GM23338 (cell line): ENCODE measurements around the gene STX16. TPM values are rescaled to one million over a fixed set of nuclear protein-coding genes. Genes with fewer than 3 reads are reported as not detected.

Experiments used
- ATAC-seq: fragments of 200-7000 bp; cut with Tn5 transposase; 3 replicates; pipeline ENCODE4 v1.9.1; 2020
- DNase-seq: peaks from one replicate; pipeline ENCODE4 v3.0.0-alpha.2; 2015; ENCODE audit warnings: low spot score
- H2AFZ ChIP-seq: fragments of 200-600 bp; sonication (generic); 2 replicates; pipeline ENCODE4 v1.8.0; 2016; ENCODE audit warnings: antibody characterized with exemption, mild to moderate bottlenecking, moderate library complexity
- H3F3A ChIP-seq: fragments of 200-600 bp; sonication (generic); replicated peaks from 2 replicates; pipeline ENCODE4 v1.8.0; 2017; ENCODE audit warnings: antibody characterized with exemption, mixed run types, low read depth
- H3K27ac ChIP-seq: fragments of 200-600 bp; sonication (generic); 2 replicates; pipeline ENCODE4 v1.6.1; 2016; ENCODE audit warnings: low read depth
- H3K27me3 ChIP-seq: fragments of 200-600 bp; sonication (generic); 2 replicates; pipeline ENCODE4 v1.8.0; 2016; ENCODE audit warnings: mild to moderate bottlenecking, mixed run types, moderate library complexity; ENCODE audit not compliant: insufficient read depth
- H3K36me3 ChIP-seq: fragments of 200-600 bp; sonication (generic); 2 replicates; pipeline ENCODE4 v1.8.0; 2016; ENCODE audit warnings: mild to moderate bottlenecking; ENCODE audit not compliant: insufficient read depth
- H3K4me1 ChIP-seq: fragments of 200-600 bp; sonication (generic); 2 replicates; pipeline ENCODE4 v1.8.0; 2016; ENCODE audit warnings: mild to moderate bottlenecking, moderate library complexity; ENCODE audit not compliant: insufficient read depth
- H3K4me2 ChIP-seq: fragments of 200-600 bp; sonication (generic); 2 replicates; pipeline ENCODE4 v1.7.1; 2017; ENCODE audit warnings: mixed run types
- H3K4me3 ChIP-seq: fragments of 200-600 bp; sonication (generic); 2 replicates; pipeline ENCODE4 v1.6.1; 2016; ENCODE audit warnings: mixed run types
- H3K79me2 ChIP-seq: fragments of 200-600 bp; sonication (generic); replicated peaks from 2 replicates; pipeline ENCODE4 v1.8.0; 2017; ENCODE audit warnings: mild to moderate bottlenecking; ENCODE audit not compliant: insufficient read depth
- H3K9me2 ChIP-seq: fragments of 200-600 bp; sonication (generic); 2 replicates; pipeline ENCODE4 v1.8.0; 2017; ENCODE audit not compliant: insufficient read depth
- H4K20me1 ChIP-seq: fragments of 200-600 bp; sonication (generic); replicated peaks from 2 replicates; pipeline ENCODE4 v1.8.0; 2017; ENCODE audit warnings: mild to moderate bottlenecking; ENCODE audit not compliant: insufficient read depth
- H3K27ac Mint-ChIP-seq: 2 replicates; pipeline ENCODE4 v1.8.0; 2020; ENCODE audit warnings: inconsistent platforms, mild to moderate bottlenecking, moderate library complexity, mixed read lengths
- H3K27me3 Mint-ChIP-seq: 3 replicates; pipeline ENCODE4 v1.8.0; 2022; ENCODE audit warnings: low read depth, mild to moderate bottlenecking, moderate library complexity, mixed read lengths, inconsistent platforms; ENCODE audit not compliant: insufficient read depth, poor library complexity
- H3K36me3 Mint-ChIP-seq: 3 replicates; pipeline ENCODE4 v1.8.0; 2021; ENCODE audit warnings: low read depth, mild to moderate bottlenecking, inconsistent platforms, moderate library complexity, mixed read lengths
- H3K4me1 Mint-ChIP-seq: 3 replicates; pipeline ENCODE4 v1.8.0; 2020; ENCODE audit warnings: mild to moderate bottlenecking, inconsistent platforms, mixed read lengths
- H3K4me3 Mint-ChIP-seq: 3 replicates; pipeline ENCODE4 v1.8.0; 2021; ENCODE audit warnings: moderate library complexity, mild to moderate bottlenecking, inconsistent platforms, mixed read lengths
- H3K9me3 Mint-ChIP-seq: 3 replicates; pipeline ENCODE4 v1.8.0; 2020; ENCODE audit warnings: moderate library complexity, mild to moderate bottlenecking, inconsistent platforms, mixed read lengths
- CTCF ChIP-seq, 2 experiments: fragments of 200-600 bp in 1 of 2; sonication (generic) in 1 of 2; conservative IDR thresholded peaks; 2 replicates each; pipeline versions ENCODE4 v1.5.1 to v1.6.1; 2016 to 2017; ENCODE audit warnings: antibody characterized with exemption in 2 of 2, low read depth in 2 of 2, mild to moderate bottlenecking in 2 of 2, moderate library complexity in 1 of 2
- EZH2 ChIP-seq: fragments of 200-600 bp; sonication (generic); IDR thresholded peaks from one replicate; pipeline ENCODE4 v1.8.0; 2017; ENCODE audit warnings: antibody characterized with exemption, mild to moderate bottlenecking, low read depth; ENCODE audit not compliant: unreplicated experiment
- EZH2phosphoT487 ChIP-seq: fragments of 200-600 bp; sonication (generic); IDR thresholded peaks from one replicate; pipeline ENCODE4 v1.8.1; 2018; ENCODE audit warnings: antibody characterized with exemption; ENCODE audit not compliant: unreplicated experiment
- JUNB ChIP-seq: IDR thresholded peaks from one replicate; pipeline ENCODE4 v1.6.1; 2016; ENCODE audit warnings: antibody characterized with exemption; ENCODE audit not compliant: unreplicated experiment
- NANOG ChIP-seq: IDR thresholded peaks from 2 replicates; pipeline ENCODE4 v1.6.1; 2016; ENCODE audit warnings: antibody characterized with exemption, borderline replicate concordance
- REST ChIP-seq: IDR thresholded peaks from one replicate; pipeline ENCODE4 v1.6.1; 2018; ENCODE audit warnings: antibody characterized with exemption; ENCODE audit not compliant: unreplicated experiment
- STAT1 ChIP-seq: IDR thresholded peaks from one replicate; pipeline ENCODE4 v1.6.1; 2016; ENCODE audit warnings: antibody characterized with exemption; ENCODE audit not compliant: unreplicated experiment
- ZNF331 ChIP-seq: fragments of 250-450 bp; sonication (Bioruptor Pico); IDR thresholded peaks from 2 replicates; pipeline ENCODE4 v1.5.0; 2020; ENCODE audit warnings: low read depth, mild to moderate bottlenecking, moderate library complexity
- ZNF462 ChIP-seq: fragments of 250-450 bp; sonication (Bioruptor Pico); IDR thresholded peaks from 2 replicates; pipeline ENCODE4 v1.5.0; 2020; ENCODE audit warnings: mild to moderate bottlenecking, moderate library complexity
- polyA plus RNA-seq: library from polyadenylated mRNA; unstranded; fragments of >200 nt; fragmentation: Nextera tagmentation; extraction: Ambion mirVana; gene quantifications from 2 replicates; pipeline ENCODE4 v1.2.1, GENCODE V29; 2016
- total RNA-seq: library from RNA; depleted of rRNA; stranded (reverse); fragments of >200 nt; shearing (Covaris generic); gene quantifications from 2 replicates; pipeline ENCODE4 v1.2.3, GENCODE V29; 2014

The STX16 gene
- total and polyA plus RNA-seq, 2 experiments from 2014 or later = 31.2 to 70.5 TPM

DNA sequence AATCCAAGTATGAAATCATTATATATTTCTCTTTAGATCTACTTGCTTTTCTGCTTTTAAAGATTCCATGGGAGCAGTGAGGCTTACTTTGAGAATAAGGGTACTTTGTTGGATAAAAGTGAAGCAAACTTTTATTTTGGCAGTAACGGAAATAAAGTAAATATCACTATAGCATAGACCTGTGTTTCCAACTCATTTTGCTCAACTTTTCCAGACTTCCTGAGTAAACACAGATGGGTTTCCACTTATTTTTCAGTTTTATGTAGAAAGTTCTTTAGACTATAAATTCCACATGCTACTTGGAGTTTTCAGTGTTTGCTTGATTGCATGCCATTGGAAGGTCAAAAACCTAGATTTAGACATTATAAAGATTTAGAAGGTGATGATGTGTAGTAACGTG lies 6.2 kb downstream of the STX16 start:
- Mint-ChIP-seq H3K27ac (peak overlapping the region; percentile 82), H3K4me1 (peaks cover 79% of the 10 kb centered on the region), H3K27me3 (peaks cover 2% of the 10 kb centered on the region), H3K9me3 (no peaks in the 10 kb centered on the region), H3K36me3 (peaks cover 15% of the 10 kb centered on the region; the same call in 2 of the 3 replicates), H3K4me3 (peak overlapping the region; percentile 50; the same call in 1 of the 3 replicates)
- ATAC-seq = no peak
- Histone ChIP-seq H3F3A (no peaks in the 10 kb centered on the region), H3K4me1 (peaks cover 93% of the 10 kb centered on the region), H3K79me2 (peaks cover 96% of the 10 kb centered on the region), H3K36me3 (0 out of 2 replicates have a peak, but pooled peaks cover 2% of the 10 kb centered on the region), H2AFZ (no peak overlapping the region), H3K4me2 (peak overlapping the region; percentile 78), H3K4me3 (peak overlapping the region; percentile 55; the same call in 1 of the 2 replicates), H3K9me2 (no peaks in the 10 kb centered on the region), H3K27me3 (no peaks in the 10 kb centered on the region), H4K20me1 (no peaks in the 10 kb centered on the region), H3K27ac (peak overlapping the region; percentile 29; the same call in 1 of the 2 replicates)
- TF ChIP-seq ZNF331 (CRISPR knock-in tag) = no peak
- TF ChIP-seq ZNF462 (CRISPR knock-in tag) = no peak
- no peak for DNase-seq

GRCh38 chr20:58657986-58658385 lies 6.9 kb downstream of the STX16 start:
- Histone ChIP-seq H3K4me3 (no peak overlapping the region), H3K27ac (no peak overlapping the region; the same call in 1 of the 2 replicates), H3K4me1 (peaks cover 91% of the 10 kb centered on the region), H3K36me3 (0 out of 2 replicates have a peak, but pooled peaks cover 2% of the 10 kb centered on the region), H3K79me2 (peaks cover 100% of the 10 kb centered on the region), H3K4me2 (peak overlapping the region; percentile 78), H3K9me2 (no peaks in the 10 kb centered on the region), H3K27me3 (no peaks in the 10 kb centered on the region), H3F3A (no peaks in the 10 kb centered on the region), H4K20me1 (no peaks in the 10 kb centered on the region), H2AFZ (no peak overlapping the region)
- peaks cover 2% of the 10 kb centered on the region for H3K27me3 Mint-ChIP-seq
- no peaks in the 10 kb centered on the region for H3K9me3 Mint-ChIP-seq
- peaks cover 79% of the 10 kb centered on the region for H3K4me1 Mint-ChIP-seq
- no peak for ATAC-seq
- DNase-seq = no peak
- H3K27ac Mint-ChIP-seq = peak overlapping the region; percentile 82
- H3K4me3 Mint-ChIP-seq = peak overlapping the region; percentile 56; the same call in 2 of the 3 replicates
- peaks cover 17% of the 10 kb centered on the region; the same call in 2 of the 3 replicates for H3K36me3 Mint-ChIP-seq
- no peak for TF ChIP-seq EZH2
- no peak for TF ChIP-seq EZH2phosphoT487
- no peak for TF ChIP-seq REST
- no peak for TF ChIP-seq JUNB
- TF ChIP-seq NANOG = no peak
- TF ChIP-seq CTCF (conservative IDR thresholded peaks at IDR 0.05; ENCODE audit: low read depth in 2 of 2) = no peak
- no peak for TF ChIP-seq STAT1
